Adipocyte (in vitro differentiated cells): ENCODE data around the gene SACM1L.

Experiments
- DNase-seq: peaks from one replicate; pipeline ENCODE4 v3.0.0-alpha.2; 2015; ENCODE audit warnings: low read depth
- H3K27me3 ChIP-seq: replicated peaks from 2 replicates; pipeline ENCODE4 v1.7.0; 2013; ENCODE audit warnings: mild to moderate bottlenecking, low read length, moderate library complexity; ENCODE audit not compliant: control insufficient read depth, insufficient read depth
- H3K36me3 ChIP-seq: 2 replicates; pipeline ENCODE4 v1.7.0; 2013; ENCODE audit warnings: low read length, mild to moderate bottlenecking, moderate library complexity; ENCODE audit not compliant: control insufficient read depth, insufficient read depth, severe bottlenecking
- H3K4me1 ChIP-seq: 2 replicates; pipeline ENCODE4 v1.7.0; 2013; ENCODE audit warnings: mild to moderate bottlenecking, low read length, moderate library complexity; ENCODE audit not compliant: control insufficient read depth, insufficient read depth
- H3K4me3 ChIP-seq: 2 replicates; pipeline ENCODE4 v1.7.0; 2013; ENCODE audit warnings: mild to moderate bottlenecking, low read length, moderate library complexity
- H3K9ac ChIP-seq: 2 replicates; pipeline ENCODE4 v1.7.0; 2013; ENCODE audit warnings: mild to moderate bottlenecking, low read length, moderate library complexity
- H3K9me3 ChIP-seq: 2 replicates; pipeline ENCODE4 v1.7.0; 2013; ENCODE audit warnings: mild to moderate bottlenecking, low read length, moderate library complexity; ENCODE audit not compliant: control insufficient read depth

Gene SACM1L

DNA sequence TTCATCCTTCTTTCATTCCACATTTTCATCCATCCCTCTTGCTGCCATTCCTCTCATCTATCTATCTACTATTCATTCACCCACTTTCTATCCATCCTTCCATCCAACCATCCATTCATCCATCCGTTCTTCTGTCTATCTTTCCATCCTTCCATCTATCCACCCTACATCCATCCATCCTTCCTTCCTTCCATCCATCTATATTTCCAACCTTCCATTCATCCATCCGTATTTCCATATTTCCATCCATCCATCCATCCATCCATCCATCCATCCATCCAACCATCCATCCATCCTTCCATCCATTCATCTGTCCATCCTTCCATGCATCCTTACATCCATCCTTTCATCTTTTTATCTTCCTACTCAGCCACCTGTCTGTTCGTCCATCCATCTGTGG, 93.2 kb downstream of the SACM1L start:
- H3K4me1 ChIP-seq: no peaks in the 10 kb centered on the region
- H3K36me3 ChIP-seq: no peaks in the 10 kb centered on the region
- H3K9me3 ChIP-seq: peaks cover 11% of the 10 kb centered on the region
- H3K9ac ChIP-seq: no peak overlapping the region
- DNase-seq: no peak
- H3K4me3 ChIP-seq: no peak overlapping the region
- H3K27me3 ChIP-seq: peaks cover 64% of the 10 kb centered on the region

DNA sequence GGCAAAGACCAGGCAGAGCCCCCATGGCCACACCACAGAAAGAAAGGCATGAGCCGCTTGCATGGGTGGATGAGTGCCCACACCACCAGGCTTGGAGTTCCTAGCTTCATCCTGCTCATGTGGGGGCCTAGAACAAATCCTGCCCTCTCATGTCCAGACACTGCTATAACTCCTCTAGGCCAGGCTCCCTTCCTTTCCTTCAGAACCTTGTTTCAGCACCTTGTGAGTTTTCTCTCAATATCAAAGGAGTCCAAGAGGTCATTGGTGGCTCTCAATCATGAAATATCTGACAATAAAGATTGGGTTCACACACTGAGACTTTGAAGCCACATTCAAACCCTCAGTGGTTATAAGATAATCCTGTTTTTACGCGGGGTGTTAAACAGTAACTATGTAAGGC, 94.5 kb downstream of the SACM1L start:
- Histone ChIP-seq H3K4me3 (no peak overlapping the region), H3K27me3 (peaks cover 57% of the 10 kb centered on the region), H3K9me3 (peaks cover 18% of the 10 kb centered on the region), H3K36me3 (no peaks in the 10 kb centered on the region), H3K4me1 (no peaks in the 10 kb centered on the region), H3K9ac (no peak overlapping the region)
- DNase-seq: no peak

DNA sequence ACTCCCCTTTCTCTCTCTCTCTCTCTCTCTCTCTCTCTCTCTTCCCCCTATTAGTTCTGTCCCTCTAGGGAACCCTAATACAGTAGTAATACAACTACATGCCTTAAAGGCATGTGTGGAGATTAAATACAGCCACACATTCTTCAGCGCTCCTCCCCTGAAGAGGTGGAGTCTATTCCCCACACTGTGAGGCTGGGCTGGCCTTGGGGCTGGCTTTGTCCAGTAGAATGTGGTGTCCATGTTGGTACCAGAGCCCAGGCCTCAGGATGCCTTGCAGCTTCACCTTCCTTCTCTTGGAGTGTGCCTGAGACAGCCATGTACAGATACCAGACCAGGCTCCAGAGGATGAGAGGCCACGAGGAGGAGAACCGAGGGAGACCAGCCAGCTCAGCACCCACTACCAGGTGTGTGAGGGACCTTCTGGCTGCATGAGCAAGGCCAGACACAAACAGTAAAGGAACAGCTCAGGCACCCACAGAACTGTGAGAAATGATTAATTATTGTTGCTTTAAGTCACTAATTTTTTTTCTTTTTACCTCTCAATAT, 96.5 kb downstream of the SACM1L start:
- peaks cover 31% of the 10 kb centered on the region for H3K9me3 ChIP-seq
- no peak for DNase-seq
- H3K4me3 ChIP-seq: no peak overlapping the region
- H3K9ac ChIP-seq: no peak overlapping the region
- H3K4me1 ChIP-seq: no peaks in the 10 kb centered on the region
- peaks cover 45% of the 10 kb centered on the region for H3K27me3 ChIP-seq
- no peaks in the 10 kb centered on the region for H3K36me3 ChIP-seq

DNA sequence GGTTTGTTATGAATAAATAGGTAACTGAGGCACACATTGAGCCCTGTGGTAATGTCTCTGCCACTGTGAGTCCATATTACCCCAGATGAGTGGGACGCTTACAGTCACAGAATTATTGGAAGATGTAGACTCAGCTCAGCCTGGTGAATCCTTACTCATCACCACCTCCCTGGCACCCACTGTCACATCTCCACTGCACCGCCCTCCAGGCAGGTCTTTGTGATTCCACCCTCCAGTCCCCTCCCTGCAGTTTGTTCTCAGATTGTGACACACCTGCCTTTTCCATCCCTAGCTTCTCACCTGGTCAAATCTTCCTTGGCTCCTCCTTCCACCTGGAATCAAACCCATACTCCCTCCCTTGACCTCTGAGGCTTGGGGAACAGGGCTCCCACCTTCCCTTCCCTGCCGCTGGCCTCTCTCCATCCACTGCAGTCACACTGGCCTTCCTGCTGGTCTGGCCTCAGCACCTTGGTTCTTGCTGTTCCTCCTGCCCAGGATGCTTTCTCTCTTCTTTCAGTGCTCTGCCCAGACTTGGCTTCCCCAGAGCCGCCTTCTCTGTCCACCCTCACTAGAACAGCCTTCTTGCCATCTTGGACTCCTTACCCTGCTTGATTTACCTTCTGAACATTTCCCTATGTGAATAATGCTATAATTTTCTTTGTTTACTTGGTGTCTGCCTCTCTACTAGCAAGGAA, 97.8 kb downstream of the SACM1L start:
- Histone ChIP-seq H3K36me3 (no peaks in the 10 kb centered on the region), H3K4me1 (no peaks in the 10 kb centered on the region), H3K9me3 (peaks cover 31% of the 10 kb centered on the region), H3K27me3 (peaks cover 45% of the 10 kb centered on the region), H3K9ac (no peak overlapping the region), H3K4me3 (no peak overlapping the region)
- DNase-seq: no peak

DNA sequence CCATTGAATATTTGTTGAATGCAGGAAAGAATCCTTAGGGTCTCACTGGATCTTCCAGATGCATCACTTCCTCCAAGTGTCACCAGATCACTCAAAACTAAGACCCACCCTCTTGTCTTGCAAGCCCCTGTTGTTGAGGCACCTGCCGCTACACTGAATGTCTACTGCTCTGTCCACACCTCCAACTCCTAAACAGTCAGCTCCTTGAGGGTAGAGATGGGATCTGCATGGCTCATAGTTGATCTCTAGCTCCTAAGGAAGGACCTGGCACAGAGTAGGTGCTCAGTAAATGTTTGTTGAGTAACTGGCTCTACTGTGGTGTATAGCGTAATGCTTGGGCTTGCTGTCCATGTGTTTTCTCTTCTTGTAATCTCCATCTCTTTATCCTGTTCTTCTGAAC, 98.4 kb downstream of the SACM1L start:
- peaks cover 31% of the 10 kb centered on the region for H3K9me3 ChIP-seq
- H3K27me3 ChIP-seq: peaks cover 45% of the 10 kb centered on the region
- no peak for DNase-seq
- no peak overlapping the region for H3K4me3 ChIP-seq
- no peaks in the 10 kb centered on the region for H3K36me3 ChIP-seq
- H3K9ac ChIP-seq: no peak overlapping the region
- H3K4me1 ChIP-seq: no peaks in the 10 kb centered on the region

GRCh38 chr3:45789235-45789812, 100.1 kb downstream of the SACM1L start:
- Histone ChIP-seq H3K27me3 (peaks cover 52% of the 10 kb centered on the region), H3K4me1 (no peaks in the 10 kb centered on the region), H3K9ac (no peak overlapping the region), H3K36me3 (no peaks in the 10 kb centered on the region), H3K4me3 (no peak overlapping the region), H3K9me3 (peaks cover 29% of the 10 kb centered on the region)
- DNase-seq: no peak

DNA sequence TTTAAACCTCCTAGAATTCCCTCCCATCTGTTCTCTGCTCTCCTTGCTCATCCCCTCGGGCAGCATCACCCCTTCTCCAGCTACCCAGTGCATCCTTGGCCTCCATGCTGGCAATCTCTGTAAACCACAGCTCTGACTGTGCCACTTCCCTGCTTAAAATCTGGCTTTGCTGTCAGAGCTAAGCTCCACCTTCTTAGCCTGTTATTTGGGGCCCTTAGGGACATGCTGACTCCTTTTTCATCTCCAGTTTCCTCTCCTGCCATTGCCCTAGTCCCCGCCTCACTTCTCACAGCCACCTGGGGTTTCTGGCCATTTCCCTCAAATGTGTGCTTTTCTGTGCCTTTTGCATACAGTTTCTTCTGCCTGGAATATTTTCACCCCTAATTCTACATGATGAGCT, 101.4 kb downstream of the SACM1L start:
- Histone ChIP-seq H3K9me3 (peaks cover 20% of the 10 kb centered on the region), H3K36me3 (no peaks in the 10 kb centered on the region), H3K4me3 (no peak overlapping the region), H3K4me1 (no peaks in the 10 kb centered on the region), H3K9ac (no peak overlapping the region), H3K27me3 (peaks cover 57% of the 10 kb centered on the region)
- DNase-seq: no peak

- no peak overlapping the region for H3K4me3 ChIP-seq
- H3K9ac ChIP-seq: no peak overlapping the region
- H3K4me1 ChIP-seq: peaks cover 10% of the 10 kb centered on the region
- H3K9me3 ChIP-seq: peaks cover 20% of the 10 kb centered on the region
- no peaks in the 10 kb centered on the region for H3K36me3 ChIP-seq
- no peak for DNase-seq
- H3K27me3 ChIP-seq: peaks cover 68% of the 10 kb centered on the region
Observed at GRCh38 chr3:45792036-45792435, 102.8 kb downstream of the SACM1L start.

DNA sequence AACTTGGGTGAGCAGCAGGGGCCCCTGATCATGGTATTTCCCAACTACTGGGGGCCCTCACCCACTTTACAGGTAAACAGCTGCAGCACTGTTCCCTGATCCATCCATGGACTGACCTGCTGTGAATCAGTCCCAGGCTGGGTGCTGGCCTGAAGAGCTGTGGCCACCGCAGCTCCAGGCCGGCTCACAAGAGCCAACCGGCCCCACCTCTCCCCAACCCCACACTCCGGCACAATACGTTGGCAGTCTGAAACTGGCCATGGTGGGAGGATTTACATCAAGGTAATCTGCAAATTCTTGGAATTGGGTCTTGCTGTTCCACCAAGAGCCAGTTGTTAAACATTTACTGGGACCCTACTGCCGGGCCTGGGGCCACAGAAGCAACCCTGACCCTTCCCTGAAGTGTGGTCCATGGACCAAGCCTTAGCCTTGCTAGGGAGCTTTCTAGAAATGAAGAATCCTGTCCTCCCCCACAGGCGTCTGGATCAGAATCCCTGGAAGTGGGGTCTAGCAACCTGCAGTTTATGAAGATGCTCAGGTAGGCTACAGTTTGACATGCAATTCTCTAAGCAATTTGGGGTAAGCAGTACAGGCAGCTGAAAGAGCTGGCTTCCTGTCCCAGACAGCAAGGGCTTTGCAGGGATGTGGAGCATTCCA, 103.4 kb downstream of the SACM1L start:
- no peak overlapping the region for H3K9ac ChIP-seq
- H3K4me1 ChIP-seq: peaks cover 10% of the 10 kb centered on the region
- no peaks in the 10 kb centered on the region for H3K36me3 ChIP-seq
- no peak for DNase-seq
- no peak overlapping the region for H3K4me3 ChIP-seq
- H3K27me3 ChIP-seq: peaks cover 68% of the 10 kb centered on the region
- peaks cover 20% of the 10 kb centered on the region for H3K9me3 ChIP-seq

GRCh38 chr3:45793482-45794176, 104.4 kb downstream of the SACM1L start:
- Histone ChIP-seq H3K27me3 (peaks cover 76% of the 10 kb centered on the region), H3K4me3 (no peak overlapping the region), H3K36me3 (no peaks in the 10 kb centered on the region), H3K9ac (no peak overlapping the region), H3K4me1 (peaks cover 10% of the 10 kb centered on the region), H3K9me3 (peaks cover 14% of the 10 kb centered on the region)
- DNase-seq: no peak

DNA sequence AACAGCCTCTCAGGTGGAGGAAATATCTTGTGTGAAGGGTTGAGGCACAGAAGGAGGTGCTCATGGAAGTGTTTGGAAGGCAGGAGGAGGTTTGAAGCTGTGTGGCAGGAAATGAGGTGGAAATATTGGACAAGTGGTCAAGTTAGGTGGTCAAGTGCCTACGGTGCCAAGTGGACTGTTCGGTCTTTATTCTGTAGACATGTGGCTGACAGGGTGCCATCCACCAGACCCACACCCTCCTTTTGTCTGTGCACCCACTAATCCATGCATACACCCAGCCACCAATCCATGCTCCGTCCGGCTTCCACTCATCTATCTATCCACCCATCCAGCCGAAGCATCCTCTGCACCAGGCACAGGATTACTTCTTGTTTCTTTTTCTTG, 105.0 kb downstream of the SACM1L start:
- Histone ChIP-seq H3K4me1 (peaks cover 10% of the 10 kb centered on the region), H3K9me3 (peaks cover 10% of the 10 kb centered on the region), H3K9ac (no peak overlapping the region), H3K36me3 (no peaks in the 10 kb centered on the region), H3K4me3 (no peak overlapping the region), H3K27me3 (peaks cover 81% of the 10 kb centered on the region)
- no peak for DNase-seq
